ENCODE measurements around the gene PRPF18.
A peak's percentile ranks its signal among the peaks of the same experiment; 100 is the strongest.

Gene PRPF18

DNA sequence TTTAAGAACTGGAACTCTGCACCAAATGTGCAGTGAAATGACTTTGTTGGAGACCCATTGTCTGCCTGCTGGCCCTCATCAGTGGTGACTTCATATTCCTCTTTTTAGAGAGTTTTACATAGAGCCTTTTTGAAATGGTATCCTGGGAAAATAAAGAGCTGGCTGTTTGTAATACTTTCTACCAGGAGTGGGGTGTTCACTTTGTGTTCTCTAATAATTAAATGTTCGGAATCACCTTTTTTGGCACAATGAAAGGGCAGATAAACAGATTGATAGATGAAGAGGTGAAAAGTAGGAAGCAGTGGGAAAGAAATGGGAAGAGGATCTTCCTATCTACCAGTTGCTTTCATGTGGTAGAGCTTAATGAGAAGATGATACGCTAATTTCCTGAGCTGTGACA lies 55.5 kb downstream of the PRPF18 start:
- no peak for DNase-seq (ENCODE audit: low spot score)

DNA sequence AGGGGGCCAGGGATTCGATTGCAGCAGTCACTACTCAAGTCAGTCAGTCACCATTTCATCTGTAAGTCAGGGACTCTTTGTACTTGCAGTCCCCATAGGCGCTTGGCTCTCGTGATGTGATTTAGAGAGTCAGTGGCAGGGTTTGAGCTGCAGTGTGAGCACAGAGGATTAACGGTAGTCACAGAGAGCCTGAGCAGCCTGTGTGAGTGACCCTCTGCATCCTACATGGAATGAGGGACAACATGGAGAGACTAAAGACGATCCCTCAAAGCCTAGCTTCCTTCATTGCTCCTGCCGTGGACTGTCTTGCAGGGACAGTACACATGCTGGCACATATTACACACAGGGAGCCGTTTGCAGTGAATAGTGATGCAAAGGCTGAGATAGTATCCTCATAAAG lies 56.3 kb downstream of the PRPF18 start:
- DNase-seq (ENCODE audit: low spot score), result no peak

DNA sequence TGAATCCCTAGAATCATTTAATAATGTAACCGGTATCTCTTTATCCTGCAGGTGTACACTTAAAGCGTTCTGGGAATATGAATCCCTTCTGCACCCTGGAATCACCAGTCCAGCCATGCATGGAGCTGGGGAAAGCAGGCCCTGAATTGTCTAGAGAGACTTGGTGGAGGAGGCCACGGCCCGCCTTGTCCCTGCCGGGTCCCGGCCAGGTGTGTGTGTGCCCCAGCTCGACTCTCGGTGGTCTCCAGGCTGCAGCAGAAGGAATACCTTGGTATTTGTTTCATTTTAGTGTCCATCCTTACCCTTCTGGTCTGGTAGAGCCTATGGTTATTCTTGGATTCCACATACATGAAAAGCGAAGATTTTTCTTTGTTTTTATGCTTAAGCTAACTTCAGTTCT lies 58.1 kb downstream of the PRPF18 start:
- DNase-seq (ENCODE audit: low spot score), result no peak

DNA sequence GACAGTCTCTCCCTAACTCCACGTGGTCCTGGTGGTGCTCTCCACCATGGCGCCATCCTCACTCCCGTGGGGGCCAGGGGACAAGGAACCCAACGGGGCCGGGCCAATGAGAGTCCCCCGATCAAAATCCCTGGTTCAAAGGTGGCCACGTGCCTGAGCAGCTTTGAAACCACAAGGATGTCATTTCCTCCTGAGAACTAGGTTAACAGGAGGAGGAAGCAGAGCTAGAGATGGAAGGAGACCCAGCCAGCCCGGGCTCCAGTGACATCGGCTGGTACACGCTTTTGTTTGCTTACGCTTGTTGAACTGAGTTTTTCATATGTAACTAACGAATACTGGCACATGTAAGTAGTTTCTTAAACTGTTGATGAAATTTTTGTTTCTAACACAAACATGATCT lies 61.7 kb downstream of the PRPF18 start:
- no peak for DNase-seq (ENCODE audit: low spot score)

DNA sequence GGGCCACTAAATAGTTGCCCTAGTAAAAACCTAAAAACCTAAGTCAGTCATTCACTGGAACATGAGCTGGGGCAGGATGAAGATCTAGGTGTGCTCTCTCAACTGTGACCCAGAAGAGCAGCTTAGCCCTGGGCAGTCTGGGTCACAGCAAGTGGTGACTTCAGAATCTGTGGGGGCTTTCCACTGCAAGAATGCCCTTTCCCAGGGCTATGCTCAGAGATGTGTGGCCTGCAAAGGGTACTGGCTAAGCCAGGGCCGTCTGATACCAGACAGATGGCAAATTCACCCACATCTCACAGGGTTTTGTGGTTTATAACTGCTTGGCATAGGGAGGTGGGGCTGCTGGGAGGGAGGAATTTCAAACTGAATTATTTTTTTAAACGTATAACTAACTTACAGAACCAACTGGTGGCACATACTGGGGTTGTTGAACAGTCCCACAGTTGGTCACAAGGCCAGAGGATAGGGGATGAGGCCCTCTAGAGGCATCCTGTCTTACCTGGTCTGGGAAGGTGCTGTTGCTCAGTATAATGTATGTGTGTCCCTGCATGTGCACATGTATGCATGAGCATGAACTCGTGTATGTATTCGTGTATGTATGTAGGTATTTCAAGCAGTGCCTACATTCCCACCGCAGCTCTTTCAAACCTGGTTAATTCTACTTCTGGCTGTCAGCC lies 63.2 kb downstream of the PRPF18 start:
- DNase-seq (ENCODE audit: low spot score), result no peak

DNA sequence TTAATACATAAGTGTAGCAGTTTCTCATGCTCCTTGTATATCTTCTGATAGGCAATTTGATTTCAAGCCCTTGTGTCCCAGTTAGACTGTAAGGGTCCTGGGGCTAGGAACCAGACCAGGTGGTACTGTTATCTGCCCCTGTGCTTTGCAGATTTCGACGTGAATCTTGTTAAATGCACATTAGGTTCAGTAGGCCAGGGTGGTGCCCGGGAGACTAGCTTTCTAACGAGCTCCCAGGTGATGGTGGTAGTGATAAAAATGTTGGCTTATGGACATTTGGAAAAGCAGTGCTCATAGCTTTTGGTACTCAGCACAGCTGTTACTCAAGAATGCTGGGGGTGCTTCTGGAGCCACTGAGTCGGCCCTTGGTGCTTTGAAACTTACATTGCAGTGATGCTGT lies 64.2 kb downstream of the PRPF18 start:
- DNase-seq (ENCODE audit: low spot score), result no peak

DNA sequence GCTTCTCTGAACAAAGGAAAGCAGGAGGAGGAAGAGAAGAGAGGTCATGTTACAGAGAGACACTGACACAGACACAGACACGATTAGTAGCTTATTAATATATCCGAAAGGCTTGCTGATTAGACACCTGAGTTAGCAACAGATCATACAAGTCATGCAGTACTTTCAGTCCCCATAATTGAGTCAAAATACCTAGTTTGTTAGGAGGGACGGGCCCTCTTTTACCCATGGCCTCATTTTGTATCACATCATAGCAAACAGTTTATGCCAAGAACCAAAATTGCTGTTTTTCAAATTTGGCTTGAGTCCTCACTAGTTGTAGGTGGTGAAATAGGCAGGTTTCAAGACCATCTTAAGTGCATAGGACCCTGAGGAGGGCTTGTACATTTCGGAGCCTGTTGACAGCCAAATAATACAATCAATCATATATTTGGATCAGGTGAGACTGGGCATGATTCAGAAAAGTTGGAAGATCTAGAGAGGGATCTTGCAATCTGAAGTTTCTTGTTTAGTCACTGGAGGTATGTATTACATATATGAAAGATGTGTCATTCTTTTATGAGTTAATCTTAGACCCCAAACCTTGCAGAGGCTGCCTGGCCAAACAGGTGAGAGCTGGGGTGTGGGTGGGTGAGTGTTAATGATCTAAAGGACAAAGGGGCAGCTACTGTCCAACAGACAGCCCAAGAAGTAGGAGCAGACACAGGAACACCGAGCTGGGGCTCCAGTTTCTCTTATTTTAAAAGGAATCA lies 65.4 kb downstream of the PRPF18 start:
- DNase-seq (ENCODE audit: low spot score), result no peak

DNA sequence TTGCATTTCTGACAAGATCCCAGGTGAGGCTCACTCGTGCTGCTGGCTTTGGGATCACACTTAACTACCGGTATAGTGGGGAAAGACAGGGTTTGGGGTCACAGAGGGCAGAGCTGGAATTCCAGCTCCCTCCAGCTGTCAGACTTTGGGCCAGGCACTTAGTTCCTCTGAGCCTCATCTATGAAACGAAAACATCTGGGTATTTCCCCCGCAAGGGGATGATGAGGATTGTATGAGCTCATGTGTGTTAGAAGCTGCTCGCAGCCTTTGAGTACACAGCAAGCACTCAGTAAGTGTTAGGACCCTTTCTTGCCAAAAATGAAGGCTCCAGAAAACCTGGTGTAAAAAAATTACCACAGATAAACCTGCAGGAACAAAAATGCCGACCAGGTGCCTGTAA lies 66.1 kb downstream of the PRPF18 start:
- DNase-seq (ENCODE audit: low spot score), result no peak

DNA sequence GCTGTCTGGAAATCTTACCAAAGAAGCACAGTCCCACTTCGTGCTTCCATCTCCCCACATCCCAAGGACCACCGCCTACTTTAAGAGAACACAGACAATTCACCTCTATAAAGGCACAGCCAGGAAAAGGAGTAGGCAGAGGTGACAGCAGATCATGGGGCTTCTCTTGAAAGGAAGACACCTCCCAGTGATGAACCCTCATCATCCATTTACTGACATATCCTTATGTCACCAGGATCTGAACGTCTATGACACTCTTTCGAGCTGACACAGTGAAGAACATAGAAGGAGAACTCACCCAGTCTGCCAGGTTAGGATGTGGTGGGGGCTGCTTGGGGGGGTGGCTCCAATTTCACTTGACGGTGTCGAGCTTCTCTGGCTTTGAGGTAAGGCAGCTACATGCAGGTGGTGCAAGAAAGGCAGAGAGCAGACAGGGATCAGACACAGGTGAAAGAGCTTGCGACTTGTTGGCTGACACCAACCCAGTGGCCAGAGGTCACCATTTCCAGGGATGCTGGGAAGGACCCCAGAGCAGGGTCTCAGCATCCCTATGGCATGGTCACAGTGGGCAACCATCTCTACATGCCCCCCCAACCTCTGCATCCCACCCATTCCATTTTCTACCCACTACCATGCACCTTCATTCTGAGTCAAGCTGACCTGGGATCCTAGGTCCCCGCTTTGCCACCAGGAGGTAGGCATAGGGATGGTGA lies 67.5 kb downstream of the PRPF18 start:
- no peak for DNase-seq (ENCODE audit: low spot score)

DNA sequence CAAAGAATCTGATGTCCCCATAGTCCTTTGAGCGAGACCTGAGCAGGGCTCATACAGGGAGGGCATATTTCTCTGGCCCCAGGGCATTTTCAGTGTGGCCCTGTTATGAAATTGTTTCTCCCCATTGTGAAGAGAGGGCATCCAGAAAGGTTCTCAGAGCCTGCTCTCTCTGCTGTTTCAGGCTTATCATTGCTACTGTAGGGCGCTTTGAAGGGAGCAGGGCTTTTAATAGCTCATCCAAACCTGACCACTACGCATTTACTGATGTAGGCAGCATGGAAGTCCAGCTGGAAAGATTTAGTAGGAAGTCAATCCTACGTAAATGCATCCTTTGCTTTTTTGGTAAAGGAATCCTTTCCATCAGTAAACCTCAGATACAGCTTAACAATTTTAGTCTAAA lies 68.1 kb downstream of the PRPF18 start:
- no peak for DNase-seq (ENCODE audit: low spot score)

DNA sequence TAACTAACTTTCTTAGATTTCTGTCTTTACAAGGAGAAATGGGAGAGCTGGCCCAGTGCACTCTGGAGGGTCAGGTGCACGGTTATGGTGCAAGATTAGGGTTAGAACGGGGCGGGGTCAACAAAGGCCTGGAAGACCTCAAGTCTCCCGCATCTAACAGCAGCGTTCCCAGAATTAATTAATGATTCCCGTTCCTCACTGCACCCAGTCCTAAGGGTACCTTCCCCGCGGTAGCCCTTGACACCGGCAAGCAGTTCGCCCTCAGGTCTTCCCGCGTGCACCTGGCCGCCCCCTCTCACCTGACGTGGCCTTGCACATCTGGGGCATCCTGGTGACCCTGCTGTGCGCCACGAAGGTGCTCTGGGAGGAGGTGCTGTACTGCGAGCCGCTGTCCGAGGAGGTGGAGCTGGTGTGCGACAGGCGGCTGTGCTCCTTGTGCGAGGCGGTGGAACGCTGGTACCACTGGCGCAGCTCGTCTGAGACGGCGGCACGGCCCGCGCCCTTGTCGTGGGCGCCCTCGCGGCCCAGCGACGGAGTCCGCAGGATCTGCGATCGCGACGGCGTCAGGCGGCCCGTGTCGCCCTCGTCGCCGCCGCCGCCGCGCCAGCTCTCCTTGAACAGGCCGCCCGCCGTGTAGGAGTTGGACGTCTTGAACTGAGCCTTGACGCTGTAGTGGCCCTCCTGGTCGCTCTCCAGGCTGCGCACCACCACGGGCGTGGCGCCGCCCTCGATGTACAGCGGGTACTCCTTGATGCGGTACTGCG lies 69.8 kb downstream of the PRPF18 start:
- DNase-seq (ENCODE audit: low spot score), result no peak

DNA sequence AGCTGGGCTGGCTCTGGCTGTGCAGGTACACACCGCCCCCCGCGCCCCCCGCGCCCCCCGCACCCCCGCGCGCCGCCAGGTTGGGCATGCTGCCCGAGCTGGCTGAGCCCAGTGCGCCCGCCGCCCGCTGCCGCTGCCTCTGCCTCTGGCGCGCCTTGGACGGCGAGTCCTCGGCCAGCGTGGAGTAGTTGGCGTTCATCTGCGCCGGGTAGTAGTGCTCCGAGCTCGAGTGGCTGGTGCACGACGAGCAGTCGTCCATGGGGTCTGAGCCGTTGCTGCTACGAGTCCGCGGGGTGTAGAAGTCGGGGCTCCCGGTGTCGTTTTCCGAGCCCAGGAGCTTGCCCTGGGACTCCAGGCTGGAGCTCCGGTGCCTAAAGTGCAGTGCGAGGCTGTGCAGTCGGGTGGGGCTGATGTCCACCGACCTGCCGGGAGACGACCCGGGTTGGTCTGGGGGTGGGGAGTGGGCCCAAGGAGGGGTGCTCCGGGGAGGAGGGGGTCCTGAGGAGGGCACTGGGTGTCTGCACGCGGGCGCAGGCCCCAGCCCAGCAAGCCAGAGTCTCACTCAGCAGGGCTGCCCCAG lies 70.4 kb downstream of the PRPF18 start:
- no peak for DNase-seq (ENCODE audit: low spot score)

DNA sequence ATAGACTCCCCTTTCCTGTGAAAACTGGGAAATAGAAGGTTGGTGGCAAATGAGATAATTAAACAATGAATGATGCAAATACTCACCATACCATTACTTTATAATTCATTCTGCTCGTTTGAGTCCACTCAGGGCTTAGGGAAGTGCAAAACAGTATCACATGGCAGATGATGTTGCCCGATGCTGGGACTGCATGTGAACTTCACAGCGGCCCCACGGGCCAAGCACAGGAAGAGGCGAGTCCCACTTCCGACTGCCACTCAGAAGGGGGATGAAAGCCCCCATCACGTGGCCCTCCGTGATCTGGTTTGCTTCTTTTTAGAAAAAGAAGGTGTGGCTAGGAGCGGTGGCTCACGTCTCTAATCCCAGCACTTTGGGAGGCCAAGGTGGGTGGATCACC lies 71.5 kb downstream of the PRPF18 start:
- DNase-seq (ENCODE audit: low spot score), result no peak

DNA sequence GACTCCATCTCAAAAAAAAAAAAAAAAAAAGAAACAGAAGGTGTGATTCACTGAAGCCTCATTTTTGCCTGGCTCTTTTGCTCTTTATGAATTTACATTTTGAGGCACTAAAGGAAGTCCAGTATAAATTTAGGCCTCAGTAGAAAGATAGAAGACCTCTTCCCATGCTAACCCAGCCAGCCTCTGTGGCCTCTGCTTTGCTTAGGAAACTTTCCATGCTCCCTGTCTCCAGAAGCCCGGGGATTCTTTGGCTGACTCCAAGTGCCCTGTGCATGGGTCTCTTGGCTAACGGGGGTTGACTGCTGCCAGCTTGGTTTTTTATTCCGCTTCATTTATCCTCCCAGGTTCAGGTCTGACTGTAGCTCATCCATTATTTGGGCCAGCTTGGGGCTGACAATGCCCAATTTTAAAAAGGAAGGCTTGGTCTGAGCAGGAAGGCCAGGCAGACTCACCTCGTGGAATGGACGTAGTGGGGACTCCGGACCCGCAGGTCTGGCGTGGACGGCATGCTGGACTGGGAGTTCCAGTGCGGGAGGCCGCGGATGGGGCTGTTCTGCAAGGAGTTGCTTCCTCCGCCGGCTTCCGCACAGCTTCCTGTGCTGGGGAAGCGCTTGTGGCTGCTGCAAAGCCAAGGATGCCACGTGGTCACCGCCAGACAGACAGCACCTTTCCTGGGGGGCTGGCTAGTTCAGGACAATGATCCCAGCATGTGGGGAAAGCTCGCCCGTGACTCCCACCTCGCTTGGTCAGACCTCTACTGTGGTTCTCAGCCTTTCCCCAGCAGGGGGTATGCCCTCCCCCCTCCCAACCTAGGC lies 72.3 kb downstream of the PRPF18 start:
- no peak for DNase-seq (ENCODE audit: low spot score)

DNA sequence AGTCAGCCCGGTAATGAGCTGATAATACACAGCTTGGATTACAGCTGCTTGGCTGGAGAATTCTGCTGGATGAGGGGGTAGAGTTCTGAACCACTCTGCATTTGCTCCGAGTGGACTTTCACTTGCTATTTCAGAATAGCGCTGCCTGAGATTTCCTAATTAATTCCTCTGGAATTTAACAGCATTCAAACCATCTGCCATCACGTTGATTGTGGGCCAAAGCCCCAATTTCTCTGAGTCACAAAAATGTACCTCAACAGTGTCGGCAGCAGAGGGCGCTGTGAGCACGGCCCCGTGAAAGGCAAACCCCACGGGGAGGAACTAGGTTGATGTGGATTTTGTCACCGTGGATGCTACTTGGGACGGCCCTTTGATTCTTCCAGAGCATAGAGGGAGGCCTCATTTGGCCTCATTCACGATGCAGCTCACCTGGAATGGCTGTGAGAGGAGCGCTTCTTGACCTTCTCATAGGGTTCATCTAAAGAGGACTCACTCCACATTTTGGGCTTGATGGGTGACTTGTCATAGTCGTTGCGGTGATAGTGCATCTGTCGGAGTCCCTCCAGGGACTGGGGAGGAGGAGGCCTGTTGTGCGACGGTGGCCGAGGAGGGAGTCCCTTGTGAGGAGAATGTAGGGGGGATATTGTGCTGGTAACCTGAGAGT lies 73.3 kb downstream of the PRPF18 start:
- DNase-seq (ENCODE audit: low spot score), result peak; percentile 11

DNA sequence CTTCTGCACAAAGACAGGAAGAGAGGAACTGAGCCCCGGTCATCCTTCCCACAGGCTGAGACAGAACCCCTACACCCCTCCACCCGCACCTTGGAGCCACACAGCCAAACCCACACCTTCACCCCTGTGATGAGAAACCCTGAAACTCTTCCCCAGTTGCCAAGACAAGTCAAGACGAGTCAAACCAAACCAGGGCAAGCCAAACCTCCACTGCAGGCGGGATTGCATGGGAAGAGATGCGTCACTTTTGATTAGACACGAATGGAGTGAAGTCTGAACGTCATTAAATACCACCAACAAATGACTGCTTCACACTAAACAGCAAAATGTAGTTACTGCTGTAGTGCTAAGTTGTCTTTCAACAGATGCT lies 73.8 kb downstream of the PRPF18 start:
- DNase-seq (ENCODE audit: low spot score), result no peak

DNA sequence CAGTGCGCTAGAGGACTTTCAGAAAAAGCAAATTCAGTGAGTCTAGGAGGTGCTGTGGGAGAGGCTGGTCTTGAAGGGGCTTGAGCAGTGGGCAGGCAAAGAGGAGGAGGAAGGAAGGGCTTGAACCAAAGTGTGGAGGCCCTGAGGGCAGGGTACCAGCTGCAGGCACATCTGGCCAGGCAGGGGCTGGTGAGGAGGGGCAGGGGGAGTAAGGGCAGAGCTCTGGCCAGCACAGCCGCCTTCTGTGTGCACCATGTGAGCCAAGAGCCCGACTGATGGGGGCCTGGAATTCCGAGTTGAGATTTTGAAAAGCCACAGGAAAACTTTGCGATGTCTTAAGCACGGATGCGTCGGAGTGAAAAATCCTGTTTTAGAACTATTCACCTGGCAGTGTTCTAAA lies 74.5 kb downstream of the PRPF18 start:
- no peak for DNase-seq (ENCODE audit: low spot score)

DNA sequence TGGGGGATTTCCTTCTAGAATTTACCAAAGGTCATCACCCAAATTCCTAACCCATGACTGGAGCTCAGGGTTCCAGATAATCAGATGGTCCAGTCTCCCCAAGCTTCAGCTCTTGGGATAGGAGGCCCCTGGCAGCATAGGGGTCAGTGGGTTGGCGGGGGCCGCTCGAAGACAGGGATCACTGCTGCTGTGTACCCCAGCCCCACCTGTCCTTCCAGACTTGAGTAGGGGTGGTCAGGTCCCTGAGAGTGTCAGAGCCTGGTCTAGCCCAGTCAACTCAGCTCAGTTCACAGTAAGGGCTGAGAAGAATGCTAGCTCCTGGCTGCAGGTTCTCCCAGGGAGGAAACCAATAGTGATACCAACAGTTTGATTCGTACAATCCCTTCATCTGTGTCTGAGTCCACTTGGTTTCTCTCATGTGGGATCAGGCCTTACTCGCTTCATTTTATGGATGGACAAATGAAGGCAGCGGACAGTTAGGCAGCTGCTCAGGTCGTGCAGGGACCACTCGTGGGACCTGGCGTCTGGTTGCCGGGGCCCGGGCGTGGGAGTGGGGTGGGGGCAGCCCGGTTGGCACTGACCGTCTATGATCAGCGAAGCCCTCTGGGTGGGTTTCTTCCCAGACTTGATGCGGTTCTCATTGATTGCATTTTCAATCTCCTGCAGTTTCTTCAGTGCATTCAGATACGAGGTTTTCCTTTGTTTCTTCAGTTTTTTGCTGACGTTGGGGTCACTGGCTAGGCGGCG lies 78.9 kb downstream of the PRPF18 start:
- no peak for DNase-seq (ENCODE audit: low spot score)

DNA sequence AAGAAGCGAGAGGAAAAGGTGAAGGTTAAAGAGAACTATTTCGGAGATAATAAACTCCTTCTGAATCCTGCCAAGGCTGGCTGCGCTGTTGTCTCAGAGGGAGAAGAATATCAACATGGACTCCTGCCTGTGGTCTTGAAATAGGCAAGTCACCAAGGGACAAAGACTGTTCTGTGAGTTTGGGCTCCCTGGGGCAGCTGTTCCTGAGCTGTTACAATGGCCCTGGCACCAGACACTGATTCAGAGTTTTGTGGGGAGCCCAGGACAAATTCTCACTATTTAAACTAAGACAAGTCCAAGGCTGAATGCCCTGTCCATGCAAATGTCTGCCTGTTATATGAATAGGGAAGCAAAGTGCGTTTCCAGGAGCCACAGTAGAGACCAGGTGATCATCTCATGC lies 81.4 kb downstream of the PRPF18 start:
- no peak for DNase-seq (ENCODE audit: low spot score)
